ENCODE results near the gene ZIC1. TPM values are rescaled to one million over a fixed set of nuclear protein-coding genes. Genes with fewer than 3 reads are reported as not detected.

ZIC1 gene
- polyA plus RNA-seq, 1 experiment: 28.5 TPM

DNA sequence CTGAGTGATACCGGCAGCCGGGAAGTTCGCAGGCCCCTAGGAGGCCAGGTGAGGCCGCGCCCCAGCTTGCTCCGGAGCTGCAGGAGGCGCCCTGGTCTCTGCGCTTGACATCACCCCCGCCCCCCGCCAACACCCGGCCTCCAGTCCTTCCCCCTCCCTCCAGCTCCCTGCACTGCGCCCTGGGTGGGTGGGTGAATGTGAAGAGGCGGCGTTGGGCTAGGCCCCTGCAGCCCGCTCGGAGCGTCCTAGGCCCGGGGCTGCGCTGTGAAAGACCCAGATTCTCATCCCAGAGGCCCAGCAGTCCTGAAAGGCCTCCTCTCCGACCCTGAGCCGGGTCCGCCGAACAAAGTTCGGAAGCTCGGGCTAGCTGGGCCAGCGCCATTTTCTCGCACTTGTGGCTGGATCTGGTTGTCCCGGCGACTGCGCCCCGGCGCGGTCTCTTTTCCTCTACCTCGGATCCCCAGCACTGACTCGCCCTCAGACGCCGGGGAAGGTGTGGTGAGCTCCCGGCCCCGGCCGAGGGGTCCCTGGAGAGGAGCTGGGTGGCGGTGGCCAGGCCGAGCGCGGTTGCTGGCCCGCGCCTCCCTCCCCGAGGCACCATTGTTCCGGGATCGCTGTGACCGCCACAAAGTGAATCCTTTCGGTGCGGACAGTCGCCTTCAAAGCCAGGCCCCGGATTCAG lies 15.8 kb upstream of the ZIC1 start:
- CTCF ChIA-PET: interaction anchor here (0.7 to 3.3 kb wide), 4 partner anchors 10 to 685 kb away, joined by 4 to 11 read pairs (median 6); no protein-coding TSS in a partner anchor
- H3K27me3 ChIP-seq (ENCODE audit: control insufficient read depth, insufficient read depth, low read length): peaks cover 15% of the 10 kb centered on the region
- H3K36me3 ChIP-seq (ENCODE audit: control insufficient read depth, insufficient read depth, low read length): peaks cover 2% of the 10 kb centered on the region
- H3K4me3 ChIP-seq (ENCODE audit: low read depth, low read length): peak overlapping the region; percentile 29
- no peak for DNase-seq (ENCODE audit: low read depth)
- TF ChIP-seq CTCF (IDR thresholded peaks at IDR 0.05; ENCODE audit: insufficient read depth, low read depth, low read length): peak; percentile 31; the same call in 1 of the 2 replicates
- POLR2A ChIA-PET: interaction anchor here (0.6 to 0.7 kb wide), 3 partner anchors 10 to 1255 kb away, joined by 4 to 7 read pairs (median 5); no protein-coding TSS in a partner anchor

GRCh38 chr3:147393943-147394883 lies 15.0 kb upstream of the ZIC1 start:
- DNase-seq (ENCODE audit: low read depth): no peak
- TF ChIP-seq CTCF (IDR thresholded peaks at IDR 0.05; ENCODE audit: insufficient read depth, low read depth, low read length): no peak
- H3K27me3 ChIP-seq (ENCODE audit: control insufficient read depth, insufficient read depth, low read length): peaks cover 15% of the 10 kb centered on the region

GRCh38 chr3:147394884-147395225 lies 14.3 kb upstream of the ZIC1 start:
- Histone ChIP-seq H3K27me3 (ENCODE audit: control insufficient read depth, insufficient read depth, low read length) (peaks cover 15% of the 10 kb centered on the region), H3K4me3 (ENCODE audit: low read depth, low read length) (peak overlapping the region; percentile 29), H3K36me3 (ENCODE audit: control insufficient read depth, insufficient read depth, low read length) (peaks cover 2% of the 10 kb centered on the region)
- no peak for DNase-seq (ENCODE audit: low read depth)
- TF ChIP-seq CTCF (IDR thresholded peaks at IDR 0.05; ENCODE audit: insufficient read depth, low read depth, low read length): no peak
- ChIA-PET CTCF (no interaction called here), POLR2A (no interaction called here)

More at GRCh38 chr3:147393943-147394883, 15.0 kb upstream of the ZIC1 start:
- H3K36me3 ChIP-seq (ENCODE audit: control insufficient read depth, insufficient read depth, low read length): peaks cover 2% of the 10 kb centered on the region
- H3K4me3 ChIP-seq (ENCODE audit: low read depth, low read length): peak overlapping the region; percentile 29
- POLR2A ChIA-PET: interaction anchor here (0.6 to 0.7 kb wide), 2 partner anchors 196 to 1254 kb away, joined by 4 to 5 read pairs; no protein-coding TSS in a partner anchor
- CTCF ChIA-PET: interaction anchor here (0.7 to 3.3 kb wide), 2 partner anchors 11 to 647 kb away, joined by 4 to 11 read pairs; no protein-coding TSS in a partner anchor

GRCh38 chr3:147395899-147396711 lies 13.1 kb upstream of the ZIC1 start:
- Histone ChIP-seq H3K36me3 (ENCODE audit: control insufficient read depth, insufficient read depth, low read length) (peaks cover 2% of the 10 kb centered on the region), H3K27me3 (ENCODE audit: control insufficient read depth, insufficient read depth, low read length) (peaks cover 12% of the 10 kb centered on the region), H3K4me3 (ENCODE audit: low read depth, low read length) (no peak overlapping the region)
- TF ChIP-seq CTCF (IDR thresholded peaks at IDR 0.05; ENCODE audit: insufficient read depth, low read depth, low read length): no peak
- ChIA-PET POLR2A (no interaction called here), CTCF (no interaction called here)
- DNase-seq (ENCODE audit: low read depth): no peak

Data from BJ (cell line).